Measurements from ENCODE around the gene RNF215. TPM values are rescaled to one million over a fixed set of nuclear protein-coding genes. Genes with fewer than 3 reads are reported as not detected.

Gene RNF215
- polyA plus RNA-seq, 1 experiment, result 11.4 TPM

GRCh38 chr22:30373331-30374325, 13.6 kb downstream of the RNF215 start:
- Histone ChIP-seq H3K27ac (ENCODE audit: low read depth, low read length) (no peak overlapping the region), H3K9me3 (ENCODE audit: control insufficient read depth, insufficient read depth, low read length) (no peaks in the 10 kb centered on the region), H3K4me3 (ENCODE audit: low read depth, low read length) (no peak overlapping the region), H3K27me3 (ENCODE audit: control insufficient read depth, insufficient read depth, low read length) (no peaks in the 10 kb centered on the region)
- CTCF ChIA-PET, result interaction anchor here (1.0 to 1.9 kb wide), 2 partner anchors 14 kb away, joined by 4 to 8 read pairs; partner anchors contain the start of gene RNF215
- no peak for DNase-seq (ENCODE audit: low read depth, low spot score)
- no peak for TF ChIP-seq CTCF (IDR thresholded peaks at IDR 0.05; ENCODE audit: low read depth, low read length)
- POLR2A ChIA-PET, result interaction anchor here (1.5 kb wide), 1 partner anchor 17 kb away, joined by 5 read pairs; the partner anchor contains the start of genes CCDC157 and SF3A1

GRCh38 chr22:30372915-30373314, 14.3 kb downstream of the RNF215 start:
- Histone ChIP-seq H3K27me3 (ENCODE audit: control insufficient read depth, insufficient read depth, low read length) (no peaks in the 10 kb centered on the region), H3K4me3 (ENCODE audit: low read depth, low read length) (no peak overlapping the region), H3K27ac (ENCODE audit: low read depth, low read length) (no peak overlapping the region), H3K9me3 (ENCODE audit: control insufficient read depth, insufficient read depth, low read length) (no peaks in the 10 kb centered on the region)
- DNase-seq (ENCODE audit: low read depth, low spot score), result no peak
- no peak for TF ChIP-seq CTCF (IDR thresholded peaks at IDR 0.05; ENCODE audit: low read depth, low read length)
- ChIA-PET CTCF (interaction anchor here (1.0 kb wide), 1 partner anchor 14 kb away, joined by 4 read pairs; the partner anchor contains the start of gene RNF215), POLR2A (interaction anchor here (0.6 kb wide), 1 partner anchor 426 kb away, joined by 5 read pairs; no protein-coding TSS in a partner anchor)

GRCh38 chr22:30371981-30372380, 15.2 kb downstream of the RNF215 start:
- Histone ChIP-seq H3K27ac (ENCODE audit: low read depth, low read length) (no peak overlapping the region), H3K4me3 (ENCODE audit: low read depth, low read length) (no peak overlapping the region), H3K9me3 (ENCODE audit: control insufficient read depth, insufficient read depth, low read length) (no peaks in the 10 kb centered on the region), H3K27me3 (ENCODE audit: control insufficient read depth, insufficient read depth, low read length) (no peaks in the 10 kb centered on the region)
- ChIA-PET CTCF (interaction anchor here (0.6 kb wide), 1 partner anchor 13 kb away, joined by 3 read pairs; no protein-coding TSS in a partner anchor), POLR2A (interaction anchor here (0.6 kb wide), 1 partner anchor 427 kb away, joined by 5 read pairs; no protein-coding TSS in a partner anchor)
- DNase-seq (ENCODE audit: low read depth, low spot score), result no peak
- no peak for TF ChIP-seq CTCF (IDR thresholded peaks at IDR 0.05; ENCODE audit: low read depth, low read length)

GRCh38 chr22:30371321-30371720, 15.9 kb downstream of the RNF215 start:
- DNase-seq (ENCODE audit: low read depth, low spot score), result no peak
- POLR2A ChIA-PET, result no interaction called here
- Histone ChIP-seq H3K27ac (ENCODE audit: low read depth, low read length) (no peak overlapping the region), H3K4me3 (ENCODE audit: low read depth, low read length) (no peak overlapping the region), H3K27me3 (ENCODE audit: control insufficient read depth, insufficient read depth, low read length) (no peaks in the 10 kb centered on the region), H3K9me3 (ENCODE audit: control insufficient read depth, insufficient read depth, low read length) (no peaks in the 10 kb centered on the region)
- no peak for TF ChIP-seq CTCF (IDR thresholded peaks at IDR 0.05; ENCODE audit: low read depth, low read length)
- CTCF ChIA-PET, result interaction anchor here (0.6 kb wide), 1 partner anchor 12 kb away, joined by 3 read pairs; no protein-coding TSS in a partner anchor

Data from AG04450 (cell line).